ENCODE data around the gene SURF4. TPM values are rescaled to one million over a fixed set of nuclear protein-coding genes. Genes with fewer than 3 reads are reported as not detected.
A peak's percentile ranks its signal among the peaks of the same experiment; 100 is the strongest.

The SURF4 gene
- total RNA-seq, 1 donor: 392 TPM

DNA sequence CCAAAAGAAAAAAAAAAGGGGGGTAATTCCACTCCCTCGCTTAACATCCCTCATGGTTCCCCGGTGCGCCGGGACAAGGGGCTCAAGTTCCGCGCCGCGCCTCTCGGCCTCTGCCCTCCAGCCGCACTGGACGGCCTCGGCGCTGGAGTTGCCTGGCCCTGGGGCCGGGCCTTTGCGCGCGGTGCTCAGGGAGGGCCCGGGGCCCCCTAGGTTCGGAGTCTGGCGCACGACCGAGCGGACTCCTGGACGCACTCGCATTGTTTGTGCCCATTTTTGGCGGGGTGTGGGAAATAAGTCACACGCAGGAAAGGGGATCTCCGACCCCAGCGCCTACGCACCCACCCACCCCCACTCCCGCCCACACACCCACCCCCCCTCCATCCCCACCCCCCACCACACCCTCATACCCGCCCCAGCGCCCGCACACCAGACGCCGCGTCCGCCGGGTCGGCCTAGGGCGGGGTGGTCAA lies 28.3 kb downstream of the SURF4 start:
- Histone ChIP-seq H4K20me1 (ENCODE audit: insufficient read depth, low read length) (peaks cover 52% of the 10 kb centered on the region), H3K79me2 (ENCODE audit: insufficient read depth, low read length) (peaks cover 51% of the 10 kb centered on the region)
- peak; percentile 95 for DNase-seq (ENCODE audit: insufficient read length, low spot score, missing footprints)

DNA sequence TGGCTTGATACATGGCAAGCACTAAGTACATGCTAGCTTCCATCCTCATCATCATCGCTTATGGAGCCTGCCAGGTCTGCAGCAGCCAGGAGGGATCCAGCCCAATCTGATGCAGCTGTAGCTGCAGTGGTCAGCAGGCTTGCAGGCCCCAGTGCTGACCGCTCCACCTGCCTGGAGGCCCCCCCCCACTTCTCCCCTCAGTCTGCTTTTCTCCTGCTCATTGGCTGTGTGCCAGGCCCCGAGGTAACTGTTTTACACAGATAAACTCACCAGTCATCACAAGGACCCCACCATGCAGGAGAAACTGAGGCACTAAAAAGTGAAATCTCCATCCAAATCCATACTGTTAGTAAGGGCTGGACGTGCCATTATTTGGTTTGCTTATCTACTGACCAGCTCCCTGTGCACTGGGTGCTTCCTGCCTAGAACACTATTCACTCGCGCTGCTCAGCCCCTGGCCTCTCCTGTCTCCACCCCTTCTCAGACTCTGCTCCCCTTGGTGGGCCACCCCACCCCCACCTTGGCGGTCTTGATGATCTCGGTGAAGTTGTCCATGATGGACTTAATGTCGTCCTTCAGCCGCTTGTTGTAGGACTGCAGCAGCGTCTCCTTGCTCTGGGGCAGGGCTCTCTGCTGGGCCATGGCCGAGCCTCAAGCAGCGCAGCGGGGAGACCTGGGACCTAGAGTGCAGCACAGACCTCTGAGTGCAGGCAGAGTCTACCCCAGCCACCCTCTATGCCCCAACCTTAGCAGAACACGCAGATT lies 29.7 kb downstream of the SURF4 start:
- Histone ChIP-seq H3K4me3 (ENCODE audit: insufficient read depth, low read length) (peak overlapping the region; percentile 100), H3K79me2 (ENCODE audit: insufficient read depth, low read length) (peaks cover 51% of the 10 kb centered on the region), H2AFZ (ENCODE audit: low read length) (no peak overlapping the region), H3K4me1 (ENCODE audit: insufficient read depth, low read length) (peaks cover 30% of the 10 kb centered on the region), H3K36me3 (ENCODE audit: insufficient read depth, low read length) (peaks cover 65% of the 10 kb centered on the region), H4K20me1 (ENCODE audit: insufficient read depth, low read length) (peaks cover 46% of the 10 kb centered on the region), H3K27ac (ENCODE audit: low read depth, low read length) (peak overlapping the region; percentile 13), H3K4me2 (ENCODE audit: insufficient read depth, low read length) (peak overlapping the region; percentile 73), H3K27me3 (ENCODE audit: insufficient read depth, low read length) (no peaks in the 10 kb centered on the region), H3K9me3 (ENCODE audit: low read depth, low read length) (no peaks in the 10 kb centered on the region)
- TF ChIP-seq, protein P1, sequence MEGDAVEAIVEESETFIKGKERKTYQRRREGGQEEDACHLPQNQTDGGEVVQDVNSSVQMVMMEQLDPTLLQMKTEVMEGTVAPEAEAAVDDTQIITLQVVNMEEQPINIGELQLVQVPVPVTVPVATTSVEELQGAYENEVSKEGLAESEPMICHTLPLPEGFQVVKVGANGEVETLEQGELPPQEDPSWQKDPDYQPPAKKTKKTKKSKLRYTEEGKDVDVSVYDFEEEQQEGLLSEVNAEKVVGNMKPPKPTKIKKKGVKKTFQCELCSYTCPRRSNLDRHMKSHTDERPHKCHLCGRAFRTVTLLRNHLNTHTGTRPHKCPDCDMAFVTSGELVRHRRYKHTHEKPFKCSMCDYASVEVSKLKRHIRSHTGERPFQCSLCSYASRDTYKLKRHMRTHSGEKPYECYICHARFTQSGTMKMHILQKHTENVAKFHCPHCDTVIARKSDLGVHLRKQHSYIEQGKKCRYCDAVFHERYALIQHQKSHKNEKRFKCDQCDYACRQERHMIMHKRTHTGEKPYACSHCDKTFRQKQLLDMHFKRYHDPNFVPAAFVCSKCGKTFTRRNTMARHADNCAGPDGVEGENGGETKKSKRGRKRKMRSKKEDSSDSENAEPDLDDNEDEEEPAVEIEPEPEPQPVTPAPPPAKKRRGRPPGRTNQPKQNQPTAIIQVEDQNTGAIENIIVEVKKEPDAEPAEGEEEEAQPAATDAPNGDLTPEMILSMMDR (IDR thresholded peaks at IDR 0.05; ENCODE audit: extremely low read depth, low read depth, low read length): no peak
- peak; percentile 83 for DNase-seq (ENCODE audit: insufficient read length, low spot score, missing footprints)

More for the DNA sequence above, 28.3 kb downstream of the SURF4 start:
- Histone ChIP-seq H3K27me3 (ENCODE audit: insufficient read depth, low read length) (no peaks in the 10 kb centered on the region), H3K9me3 (ENCODE audit: low read depth, low read length) (no peaks in the 10 kb centered on the region), H3K4me2 (ENCODE audit: insufficient read depth, low read length) (peak overlapping the region; percentile 100), H3K4me3 (ENCODE audit: insufficient read depth, low read length) (peak overlapping the region; percentile 100), H2AFZ (ENCODE audit: low read length) (peak overlapping the region; percentile 32), H3K27ac (ENCODE audit: low read depth, low read length) (peak overlapping the region; percentile 86), H3K36me3 (ENCODE audit: insufficient read depth, low read length) (peaks cover 69% of the 10 kb centered on the region), H3K4me1 (ENCODE audit: insufficient read depth, low read length) (peaks cover 39% of the 10 kb centered on the region)
- TF ChIP-seq, protein P1 (IDR thresholded peaks at IDR 0.05; ENCODE audit: extremely low read depth, low read depth, low read length): no peak

DNA sequence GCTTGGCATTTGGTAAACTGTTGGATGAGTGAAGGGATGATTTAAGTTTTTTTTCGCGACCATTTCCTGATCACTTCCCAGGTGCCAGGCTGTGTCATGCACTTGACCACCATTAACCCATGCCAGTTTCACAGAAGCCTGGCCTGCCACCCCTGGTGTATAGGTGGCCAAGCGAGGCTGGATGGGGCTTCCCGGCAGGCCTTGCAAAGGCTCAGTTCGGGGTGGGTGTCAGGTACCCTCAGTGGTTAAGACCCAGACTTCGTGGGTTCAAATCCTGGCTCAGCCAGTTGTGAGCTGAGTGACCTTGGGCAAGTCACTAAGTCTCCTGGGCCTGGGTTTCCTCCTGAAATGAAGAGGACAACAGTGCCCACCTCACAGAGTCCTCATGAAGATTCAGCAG lies 30.3 kb downstream of the SURF4 start:
- Histone ChIP-seq H3K4me3 (ENCODE audit: insufficient read depth, low read length) (no peak overlapping the region), H3K9me3 (ENCODE audit: low read depth, low read length) (no peaks in the 10 kb centered on the region), H3K79me2 (ENCODE audit: insufficient read depth, low read length) (peaks cover 51% of the 10 kb centered on the region), H3K27ac (ENCODE audit: low read depth, low read length) (no peak overlapping the region), H4K20me1 (ENCODE audit: insufficient read depth, low read length) (peaks cover 40% of the 10 kb centered on the region), H3K27me3 (ENCODE audit: insufficient read depth, low read length) (no peaks in the 10 kb centered on the region), H2AFZ (ENCODE audit: low read length) (no peak overlapping the region), H3K4me1 (ENCODE audit: insufficient read depth, low read length) (peaks cover 24% of the 10 kb centered on the region), H3K36me3 (ENCODE audit: insufficient read depth, low read length) (peaks cover 65% of the 10 kb centered on the region), H3K4me2 (ENCODE audit: insufficient read depth, low read length) (no peak overlapping the region)
- no peak for DNase-seq (ENCODE audit: insufficient read length, low spot score, missing footprints)
- TF ChIP-seq, protein P1 (IDR thresholded peaks at IDR 0.05; ENCODE audit: extremely low read depth, low read depth, low read length): no peak

DNA sequence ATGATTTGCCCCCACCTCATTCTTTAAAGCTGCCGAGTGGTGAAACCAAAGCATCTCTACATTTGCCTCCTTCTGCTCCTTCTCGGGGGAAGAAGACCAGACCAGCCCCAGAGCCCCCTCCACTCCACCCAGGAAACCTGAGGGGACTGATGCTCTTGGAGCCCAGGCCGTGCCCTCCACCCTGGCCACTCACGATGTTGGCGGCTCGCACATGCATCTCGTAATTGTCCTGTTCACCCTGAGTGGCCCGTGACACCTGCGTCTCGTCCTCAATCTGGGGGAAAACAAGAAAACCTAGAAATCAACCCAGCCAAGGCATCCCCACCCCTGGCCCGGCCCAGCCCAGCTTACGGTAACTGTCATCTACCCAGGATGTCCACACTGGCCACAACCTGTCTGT lies 30.9 kb downstream of the SURF4 start:
- Histone ChIP-seq H2AFZ (ENCODE audit: low read length) (no peak overlapping the region), H3K27me3 (ENCODE audit: insufficient read depth, low read length) (no peaks in the 10 kb centered on the region), H3K4me1 (ENCODE audit: insufficient read depth, low read length) (peaks cover 18% of the 10 kb centered on the region), H3K36me3 (ENCODE audit: insufficient read depth, low read length) (peaks cover 65% of the 10 kb centered on the region), H3K27ac (ENCODE audit: low read depth, low read length) (no peak overlapping the region), H3K4me3 (ENCODE audit: insufficient read depth, low read length) (no peak overlapping the region), H3K4me2 (ENCODE audit: insufficient read depth, low read length) (no peak overlapping the region), H4K20me1 (ENCODE audit: insufficient read depth, low read length) (peaks cover 33% of the 10 kb centered on the region), H3K9me3 (ENCODE audit: low read depth, low read length) (no peaks in the 10 kb centered on the region), H3K79me2 (ENCODE audit: insufficient read depth, low read length) (peaks cover 46% of the 10 kb centered on the region)
- TF ChIP-seq, protein P1 (IDR thresholded peaks at IDR 0.05; ENCODE audit: extremely low read depth, low read depth, low read length): no peak
- peak; percentile 11 for DNase-seq (ENCODE audit: insufficient read length, low spot score, missing footprints)

Measured in osteoblast (primary cell).